CD4-positive, alpha-beta T cell (primary cell): ENCODE measurements around the gene TAF1B. TPM values are rescaled to one million over a fixed set of nuclear protein-coding genes. Genes with fewer than 3 reads are reported as not detected.

Source experiments
- ATAC-seq: fragments of 200-7000 bp; cut with Tn5 transposase; one replicate; pipeline ENCODE4 v1.10.0; 2022; ENCODE audit warnings: mild to moderate bottlenecking; ENCODE audit not compliant: poor library complexity
- CTCF ChIA-PET: fragments of 350-600 bp; sonication (Branson Sonifier 250); formaldehyde crosslinking; loops from one replicate; lab custom pipeline; 2021; ENCODE audit warnings: antibody characterized with exemption, inconsistent platforms; lab: Charles Lee
- POLR2A ChIA-PET: fragments of 350-600 bp; sonication (Branson Sonifier 250); formaldehyde crosslinking; loops from one replicate; lab custom pipeline; 2021; ENCODE audit warnings: antibody characterized with exemption, inconsistent platforms; lab: Charles Lee
- DNase-seq, 14 experiments: peaks; one replicate each; pipeline ENCODE4 v3.0.0-alpha.2; 2013 to 2020; ENCODE audit warnings: mixed read lengths in 2 of 14
- H3K27ac ChIP-seq, 2 donors: one replicate each; pipeline versions ENCODE4 v1.5.1 to v1.7.0; 2013; ENCODE audit warnings: low read length in 2 of 2, low read depth in 1 of 2, mild to moderate bottlenecking in 1 of 2
- H3K27me3 ChIP-seq, 2 experiments: 1 replicate in 1 of 2; 2 replicates in 1 of 2; pipeline versions ENCODE4 v1.6.1 to v1.7.0; 2013; ENCODE audit warnings: low read length in 2 of 2, control low read depth in 1 of 2, mild to moderate bottlenecking in 1 of 2, moderate library complexity in 1 of 2; ENCODE audit not compliant: insufficient read depth in 2 of 2, control insufficient read depth in 1 of 2
- H3K36me3 ChIP-seq: one replicate; pipeline ENCODE4 v1.6.1; 2013; ENCODE audit warnings: low read length, control low read depth; ENCODE audit not compliant: insufficient read depth
- H3K4me1 ChIP-seq: one replicate; pipeline ENCODE4 v1.6.1; 2013; ENCODE audit warnings: low read length, control low read depth; ENCODE audit not compliant: insufficient read depth
- H3K4me3 ChIP-seq: one replicate; pipeline ENCODE4 v1.5.1; 2013; ENCODE audit warnings: mild to moderate bottlenecking, low read length, moderate library complexity
- H3K9me3 ChIP-seq, 2 experiments: 1 replicate in 1 of 2; 2 replicates in 1 of 2; pipeline versions ENCODE4 v1.6.1 to v1.7.0; 2013; ENCODE audit warnings: low read length in 2 of 2, mild to moderate bottlenecking in 2 of 2, control low read depth in 1 of 2, moderate library complexity in 1 of 2; ENCODE audit not compliant: control insufficient read depth in 1 of 2, insufficient read depth in 1 of 2
- H3K27ac Mint-ChIP-seq: one replicate; pipeline ENCODE4 v1.8.0; 2020; ENCODE audit warnings: mixed read lengths
- H3K27me3 Mint-ChIP-seq: one replicate; pipeline ENCODE4 v1.8.0; 2021; ENCODE audit warnings: mixed read lengths
- H3K36me3 Mint-ChIP-seq: one replicate; pipeline ENCODE4 v1.8.0; 2021; ENCODE audit warnings: low read depth, mixed read lengths
- H3K4me1 Mint-ChIP-seq: one replicate; pipeline ENCODE4 v1.8.0; 2021; ENCODE audit warnings: low read depth, mixed read lengths
- H3K4me3 Mint-ChIP-seq: one replicate; pipeline ENCODE4 v1.8.0; 2020; ENCODE audit warnings: mild to moderate bottlenecking, mixed read lengths
- H3K9me3 Mint-ChIP-seq: one replicate; pipeline ENCODE4 v1.8.0; 2020; ENCODE audit warnings: mixed read lengths
- CTCF ChIP-seq: fragments of 200-600 bp; IDR thresholded peaks from one replicate; pipeline ENCODE4 v1.8.0; 2022; ENCODE audit warnings: antibody characterized with exemption, mild to moderate bottlenecking
- intact Hi-C, 2 experiments: fragments of 100-400 bp; cut with DNase I in 1 of 2; cut with micrococcal nuclease in 1 of 2; formaldehyde crosslinking; loops; one replicate each; pipeline versions ENCODE4 v1.15.1 to v1.9.0; 2023 to 2025; cut with DNase I, micrococcal nuclease
- total RNA-seq, 174 experiments: library from RNA in 2 of 174; stranded (reverse) in 2 of 174; gene quantifications; one replicate each; pipeline ENCODE4 v1.2.3 and lab custom pipeline; 2021 to 2026

The TAF1B gene
- total RNA-seq, 2 experiments from 2014 or later: 9.9 to 10.8 TPM

- ChIA-PET CTCF (no interaction called here), POLR2A (interaction anchor here (1.3 kb wide), 1 partner anchor 10 kb away, joined by 3 read pairs; no protein-coding TSS in a partner anchor)
- H3K4me3 Mint-ChIP-seq: no peak overlapping the region
Measured at GRCh38 chr2:9883897-9884296, 40.6 kb downstream of the TAF1B start.

GRCh38 chr2:9884436-9884835, 41.2 kb downstream of the TAF1B start:
- no peak for TF ChIP-seq CTCF
- Mint-ChIP-seq H3K9me3 (peaks cover 6% of the 10 kb centered on the region), H3K4me1 (peaks cover 6% of the 10 kb centered on the region), H3K27me3 (no peaks in the 10 kb centered on the region), H3K27ac (no peak overlapping the region), H3K4me3 (no peak overlapping the region), H3K36me3 (peaks cover 77% of the 10 kb centered on the region)
- ATAC-seq (no peak), DNase-seq (no peak)
- ChIA-PET POLR2A (interaction anchor here (1.3 kb wide), 1 partner anchor 9 kb away, joined by 3 read pairs; no protein-coding TSS in a partner anchor), CTCF (no interaction called here)
- peaks cover 17% of the 10 kb centered on the region for H3K36me3 ChIP-seq
- no peak overlapping the region for H3K4me3 ChIP-seq
- intact Hi-C loops: no loop called here
- H3K27ac ChIP-seq: no peak overlapping the region
- H3K9me3 ChIP-seq: peaks cover 0 to 4% of the 10 kb centered on the region in 2 experiments
- no peaks in the 10 kb centered on the region for H3K4me1 ChIP-seq
- H3K27me3 ChIP-seq: no peaks in the 10 kb centered on the region

More at GRCh38 chr2:9883897-9884296, 40.6 kb downstream of the TAF1B start:
- Mint-ChIP-seq H3K36me3 (peaks cover 77% of the 10 kb centered on the region), H3K4me1 (peaks cover 6% of the 10 kb centered on the region), H3K9me3 (peaks cover 6% of the 10 kb centered on the region), H3K27me3 (no peaks in the 10 kb centered on the region), H3K27ac (no peak overlapping the region)
- ATAC-seq (no peak), DNase-seq (no peak)
- Histone ChIP-seq H3K9me3 (peaks cover 0 to 4% of the 10 kb centered on the region in 2 experiments), H3K27me3 (no peaks in the 10 kb centered on the region), H3K36me3 (peaks cover 18% of the 10 kb centered on the region), H3K27ac (no peak overlapping the region), H3K4me1 (no peaks in the 10 kb centered on the region), H3K4me3 (no peak overlapping the region)
- intact Hi-C loops: no loop called here
- no peak for TF ChIP-seq CTCF

- Histone ChIP-seq H3K9me3 (peaks cover 0 to 4% of the 10 kb centered on the region in 2 experiments), H3K4me3 (no peak overlapping the region), H3K4me1 (no peaks in the 10 kb centered on the region), H3K36me3 (peaks cover 17% of the 10 kb centered on the region), H3K27me3 (no peaks in the 10 kb centered on the region), H3K27ac (no peak overlapping the region)
- H3K27ac Mint-ChIP-seq: no peak overlapping the region
- no peak for TF ChIP-seq CTCF
- H3K4me3 Mint-ChIP-seq: no peak overlapping the region
- H3K9me3 Mint-ChIP-seq: peaks cover 6% of the 10 kb centered on the region
- POLR2A ChIA-PET: interaction anchor here (1.3 kb wide), 1 partner anchor 8 kb away, joined by 3 read pairs; no protein-coding TSS in a partner anchor
- H3K36me3 Mint-ChIP-seq: peaks cover 77% of the 10 kb centered on the region
- H3K4me1 Mint-ChIP-seq: peaks cover 6% of the 10 kb centered on the region
- H3K27me3 Mint-ChIP-seq: no peaks in the 10 kb centered on the region
- intact Hi-C loops: no loop called here
- ATAC-seq: no peak
- DNase-seq: no peak
- CTCF ChIA-PET: interaction anchor here (0.8 to 1.2 kb wide), 2 partner anchors 11 to 18 kb away, joined by 3 to 5 read pairs; no protein-coding TSS in a partner anchor
Measured at GRCh38 chr2:9885036-9885684, 41.9 kb downstream of the TAF1B start.
